ENCODE results near the gene PTPRA. TPM values are rescaled to one million over a fixed set of nuclear protein-coding genes. Genes with fewer than 3 reads are reported as not detected.

PTPRA gene
- total and polyA plus RNA-seq, 2 of the 4 experiments (the other 2 are of a cell fraction) = 35.0 to 50.0 TPM

- WGBS, 2 experiments (ENCODE audit: extremely low coverage in 2 of 2, insufficient read length in 1 of 2) = 100% methylated on average over 1 of the region's 4 CpGs; no CpG with 5 or more reads in 1 of the 2 experiments
- Histone ChIP-seq H4K91ac (ENCODE audit: insufficient read depth, low read depth, low read length) (no peak overlapping the region), H3K9me1 (ENCODE audit: insufficient read depth, low read length) (0 out of 2 replicates have a peak, but pooled peaks cover 4% of the 10 kb centered on the region), H2AK5ac (ENCODE audit: low read depth, low read length) (no peak overlapping the region), H3K18ac (ENCODE audit: low read depth, low read length) (no peak overlapping the region), H3K4me2 (ENCODE audit: low read depth, low read length) (no peak overlapping the region), H3K9me3 (ENCODE audit: control insufficient read depth, insufficient read depth, low read length) (no peaks in the 10 kb centered on the region), H2BK20ac (ENCODE audit: low read depth, low read length) (no peak overlapping the region), H2BK15ac (ENCODE audit: low read depth, low read length) (no peak overlapping the region), H4K8ac (ENCODE audit: low read depth in 2 of 2, low read length in 2 of 2) (no peak overlapping the region), H3K36me3 (ENCODE audit: control insufficient read depth, insufficient read depth, low read length) (peaks cover 52% of the 10 kb centered on the region), H3K56ac (ENCODE audit: extremely low read depth, insufficient read depth, low read length) (no peak overlapping the region), H3K4me3 (ENCODE audit: insufficient read depth, low read depth, low read length) (no peak overlapping the region), H4K5ac (ENCODE audit: low read depth, low read length) (no peak overlapping the region), H3K4ac (ENCODE audit: low read depth, low read length) (no peak overlapping the region), H3K79me1 (ENCODE audit: low read depth in 1 of 2, low read length in 2 of 2) (no peaks in the 10 kb centered on the region), H4K20me1 (ENCODE audit: insufficient read depth, low read length) (no peaks in the 10 kb centered on the region), H2AK9ac (replicated peaks; ENCODE audit: low read depth, low read length, poor library complexity) (no peak overlapping the region), H3K27me3 (ENCODE audit: control insufficient read depth, insufficient read depth, low read length) (no peaks in the 10 kb centered on the region), H3K27ac (ENCODE audit: insufficient read depth, low read length) (no peak overlapping the region), H3K4me1 (ENCODE audit: control insufficient read depth, insufficient read depth, low read length) (peaks cover 6% of the 10 kb centered on the region; the same call in 1 of the 2 replicates), H2BK120ac (ENCODE audit: low read depth, low read length) (no peak overlapping the region), H3K9ac (ENCODE audit: low read depth, low read length) (no peak overlapping the region), H2AFZ (replicated peaks; ENCODE audit: low read length, poor library complexity) (no peak overlapping the region), H3K14ac (replicated peaks; ENCODE audit: low read depth, low read length) (no peak overlapping the region), H2BK5ac (ENCODE audit: low read depth, low read length, poor library complexity, severe bottlenecking) (no peak overlapping the region), H3K23ac (ENCODE audit: low read depth, low read length) (no peak overlapping the region)
- intact Hi-C loops (cut with micrococcal nuclease) (no loop called here), in situ Hi-C loops (cut with MboI; ENCODE audit: low sequenced_read_pairs) (no loop called here), dilution Hi-C loops (cut with HindIII; ENCODE audit: low sequenced_read_pairs, unreplicated experiment) (no loop called here)
- ChIA-PET CTCF (no interaction called here), POLR2A (ENCODE audit: unreplicated experiment) (no interaction called here)
- no peak for TF ChIP-seq RCOR1 (IDR thresholded peaks at IDR 0.05; ENCODE audit: insufficient replicate concordance, low read length)
- TF ChIP-seq MXI1 (IDR thresholded peaks at IDR 0.05; ENCODE audit: borderline replicate concordance, low read depth, low read length) = no peak
- TF ChIP-seq NFE2L2 (IDR thresholded peaks at IDR 0.05; ENCODE audit: low read depth, low read length) = no peak
- no peak for TF ChIP-seq CTCF (conservative IDR thresholded peaks at IDR 0.05; ENCODE audit: low read depth, low read length)
- TF ChIP-seq RAD21 (IDR thresholded peaks at IDR 0.05; ENCODE audit: low read length) = no peak
- TF ChIP-seq CEBPB (IDR thresholded peaks at IDR 0.05; ENCODE audit: low read depth, low read length) = no peak
- no peak for TF ChIP-seq BHLHE40 (IDR thresholded peaks at IDR 0.05; ENCODE audit: low read depth, low read length)
- no peak for TF ChIP-seq FOS (IDR thresholded peaks at IDR 0.05; ENCODE audit: low read depth, low read length)
- TF ChIP-seq MAZ (IDR thresholded peaks at IDR 0.05; ENCODE audit: borderline replicate concordance, low read depth, low read length) = no peak
- TF ChIP-seq CHD1 (IDR thresholded peaks at IDR 0.05; ENCODE audit: low read depth, low read length) = no peak
- no peak for TF ChIP-seq MAFK (IDR thresholded peaks at IDR 0.05; ENCODE audit: low read depth, low read length)
- no peak for TF ChIP-seq SMC3 (IDR thresholded peaks at IDR 0.05; ENCODE audit: low read depth, low read length)
- TF ChIP-seq RFX5 (IDR thresholded peaks at IDR 0.05; ENCODE audit: low read depth, low read length) = no peak
- TF ChIP-seq ELK1 (IDR thresholded peaks at IDR 0.05; ENCODE audit: borderline replicate concordance, low read depth, low read length) = no peak
- TF ChIP-seq USF2 (IDR thresholded peaks at IDR 0.05; ENCODE audit: low read depth, low read length) = no peak
- TF ChIP-seq POLR2A (IDR thresholded peaks at IDR 0.05; ENCODE audit: low read depth, low read length) = no peak
- ATAC-seq (ENCODE audit: low read depth) (no peak), DNase-seq (no peak)
- BruUV-seq (replicated peaks) = no TSS peak
Measured at GRCh38 chr20:3039426-3039825, 166.1 kb downstream of the PTPRA start.

Measured in IMR-90 (cell line).